ENCODE measurements around the gene PLAGL2. TPM values are rescaled to one million over a fixed set of nuclear protein-coding genes. Genes with fewer than 3 reads are reported as not detected.

The PLAGL2 gene
- polyA plus RNA-seq, 1 experiment, result 3.1 TPM

- CTCF ChIA-PET, result no interaction called here
Measured at GRCh38 chr20:32189123-32189410, 18.5 kb downstream of the PLAGL2 start.

GRCh38 chr20:32188376-32189122 is 19.0 kb downstream of the PLAGL2 start:
- Histone ChIP-seq H3K36me3 (ENCODE audit: control insufficient read depth, insufficient read depth, low read length) (no peaks in the 10 kb centered on the region), H3K4me3 (ENCODE audit: low read depth, low read length) (no peak overlapping the region), H3K27me3 (ENCODE audit: control insufficient read depth, insufficient read depth, low read length) (no peaks in the 10 kb centered on the region)
- no peak for DNase-seq (ENCODE audit: low read depth)
- CTCF ChIA-PET, result no interaction called here
- TF ChIP-seq, protein P1, sequence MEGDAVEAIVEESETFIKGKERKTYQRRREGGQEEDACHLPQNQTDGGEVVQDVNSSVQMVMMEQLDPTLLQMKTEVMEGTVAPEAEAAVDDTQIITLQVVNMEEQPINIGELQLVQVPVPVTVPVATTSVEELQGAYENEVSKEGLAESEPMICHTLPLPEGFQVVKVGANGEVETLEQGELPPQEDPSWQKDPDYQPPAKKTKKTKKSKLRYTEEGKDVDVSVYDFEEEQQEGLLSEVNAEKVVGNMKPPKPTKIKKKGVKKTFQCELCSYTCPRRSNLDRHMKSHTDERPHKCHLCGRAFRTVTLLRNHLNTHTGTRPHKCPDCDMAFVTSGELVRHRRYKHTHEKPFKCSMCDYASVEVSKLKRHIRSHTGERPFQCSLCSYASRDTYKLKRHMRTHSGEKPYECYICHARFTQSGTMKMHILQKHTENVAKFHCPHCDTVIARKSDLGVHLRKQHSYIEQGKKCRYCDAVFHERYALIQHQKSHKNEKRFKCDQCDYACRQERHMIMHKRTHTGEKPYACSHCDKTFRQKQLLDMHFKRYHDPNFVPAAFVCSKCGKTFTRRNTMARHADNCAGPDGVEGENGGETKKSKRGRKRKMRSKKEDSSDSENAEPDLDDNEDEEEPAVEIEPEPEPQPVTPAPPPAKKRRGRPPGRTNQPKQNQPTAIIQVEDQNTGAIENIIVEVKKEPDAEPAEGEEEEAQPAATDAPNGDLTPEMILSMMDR (IDR thresholded peaks at IDR 0.05; ENCODE audit: insufficient read depth, low read depth, low read length), result no peak
- POLR2A ChIA-PET, result no interaction called here

More at GRCh38 chr20:32189123-32189410, 18.5 kb downstream of the PLAGL2 start:
- Histone ChIP-seq H3K36me3 (ENCODE audit: control insufficient read depth, insufficient read depth, low read length) (no peaks in the 10 kb centered on the region), H3K4me3 (ENCODE audit: low read depth, low read length) (no peak overlapping the region), H3K27me3 (ENCODE audit: control insufficient read depth, insufficient read depth, low read length) (no peaks in the 10 kb centered on the region)
- TF ChIP-seq, protein P1 (IDR thresholded peaks at IDR 0.05; ENCODE audit: insufficient read depth, low read depth, low read length), result no peak
- POLR2A ChIA-PET, result no interaction called here
- DNase-seq (ENCODE audit: low read depth), result no peak

GRCh38 chr20:32186506-32186905 is 21.0 kb downstream of the PLAGL2 start:
- DNase-seq (ENCODE audit: low read depth), result no peak
- H3K4me3 ChIP-seq (ENCODE audit: low read depth, low read length), result no peak overlapping the region
- no peaks in the 10 kb centered on the region for H3K36me3 ChIP-seq (ENCODE audit: control insufficient read depth, insufficient read depth, low read length)
- POLR2A ChIA-PET, result no interaction called here
- H3K27me3 ChIP-seq (ENCODE audit: control insufficient read depth, insufficient read depth, low read length), result no peaks in the 10 kb centered on the region
- TF ChIP-seq, protein P1 (IDR thresholded peaks at IDR 0.05; ENCODE audit: insufficient read depth, low read depth, low read length), result no peak
- CTCF ChIA-PET, result no interaction called here

DNA sequence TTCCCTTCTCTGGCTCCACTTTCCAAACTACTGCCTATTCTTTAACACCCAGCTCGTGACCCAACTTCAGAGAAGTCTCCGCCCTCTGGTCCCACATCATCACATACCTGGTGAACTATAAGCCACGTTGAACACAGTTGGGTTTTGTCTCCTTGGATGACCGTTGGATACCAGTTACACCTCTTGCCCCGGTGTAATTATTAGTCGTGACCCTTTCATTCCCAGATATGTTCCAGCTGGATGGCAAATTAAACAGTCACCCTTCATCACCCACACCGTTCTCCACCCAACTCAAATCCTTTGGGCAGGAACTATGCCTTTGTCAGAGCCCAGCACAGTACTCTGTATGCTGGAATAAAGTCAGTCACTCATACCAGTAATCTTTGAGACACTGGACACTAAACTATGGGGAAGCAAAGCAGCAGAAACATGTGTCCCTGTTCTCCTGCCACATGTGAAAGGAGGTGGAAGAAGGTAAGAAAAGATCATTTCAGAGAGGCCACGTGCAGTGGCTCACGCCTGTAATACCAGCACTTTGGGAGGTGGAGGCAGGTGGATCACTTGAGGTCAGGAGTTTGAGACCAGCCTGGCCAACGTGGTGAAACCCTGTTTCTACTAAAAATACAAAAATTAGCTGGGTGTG is 22.5 kb downstream of the PLAGL2 start:
- CTCF ChIA-PET, result interaction anchor here (0.6 to 0.7 kb wide), 3 partner anchors 16 to 343 kb away, joined by 3 to 4 read pairs (median 3); no protein-coding TSS in a partner anchor
- POLR2A ChIA-PET, result no interaction called here
- TF ChIP-seq, protein P1 (IDR thresholded peaks at IDR 0.05; ENCODE audit: insufficient read depth, low read depth, low read length), result no peak
- Histone ChIP-seq H3K36me3 (ENCODE audit: control insufficient read depth, insufficient read depth, low read length) (no peaks in the 10 kb centered on the region), H3K27me3 (ENCODE audit: control insufficient read depth, insufficient read depth, low read length) (no peaks in the 10 kb centered on the region), H3K4me3 (ENCODE audit: low read depth, low read length) (no peak overlapping the region)
- no peak for DNase-seq (ENCODE audit: low read depth)

- no peak overlapping the region for H3K4me3 ChIP-seq (ENCODE audit: low read depth, low read length)
- POLR2A ChIA-PET, result no interaction called here
- H3K27me3 ChIP-seq (ENCODE audit: control insufficient read depth, insufficient read depth, low read length), result no peaks in the 10 kb centered on the region
- TF ChIP-seq, protein P1 (IDR thresholded peaks at IDR 0.05; ENCODE audit: insufficient read depth, low read depth, low read length), result no peak
- H3K36me3 ChIP-seq (ENCODE audit: control insufficient read depth, insufficient read depth, low read length), result no peaks in the 10 kb centered on the region
- no peak for DNase-seq (ENCODE audit: low read depth)
- CTCF ChIA-PET, result no interaction called here
Measured at GRCh38 chr20:32183947-32184635, 23.5 kb downstream of the PLAGL2 start.

All from BJ (cell line).